H1 (cell line): Measurements from ENCODE around the gene SPAG16. TPM values are rescaled to one million over a fixed set of nuclear protein-coding genes. Genes with fewer than 3 reads are reported as not detected.

Experiments used
- CTCF ChIA-PET: fragments of 300-600 bp; sonication (Branson Sonifier 250); formaldehyde crosslinking; loops from one replicate; lab custom pipeline; 2021; ENCODE audit not compliant: partially characterized antibody; lab: Charles Lee
- POLR2A ChIA-PET: fragments of 300-600 bp; sonication (Branson Sonifier 250); formaldehyde crosslinking; loops from one replicate; lab custom pipeline; 2021; ENCODE audit warnings: inconsistent platforms; ENCODE audit not compliant: partially characterized antibody; lab: Charles Lee
- DNase-seq, 2 experiments: peaks; one replicate each; pipeline versions ENCODE4 v3.0.0 to v3.0.0-alpha.2; 2010 to 2022; ENCODE audit warnings: low spot score in 2 of 2, low read depth in 1 of 2, mixed read lengths in 1 of 2
- FAIRE-seq: peaks from 2 replicates; lab custom pipeline; 2011; peaks lifted over from hg19 to GRCh38; lab: Jason Lieb, UNC
- H2AFZ ChIP-seq: 2 replicates; pipeline ENCODE4 v1.8.1; 2012; ENCODE audit warnings: low read length, inconsistent platforms
- H2AK5ac ChIP-seq: 2 replicates; pipeline ENCODE4 v1.6.1; 2013; ENCODE audit warnings: low read depth, low read length
- H2BK120ac ChIP-seq: replicated peaks from 2 replicates; pipeline ENCODE3; 2013; ENCODE audit warnings: low read depth, low read length, inconsistent platforms
- H2BK12ac ChIP-seq: 2 replicates; pipeline ENCODE4 v1.6.1; 2013; ENCODE audit warnings: low read depth, low read length
- H2BK15ac ChIP-seq: 2 replicates; pipeline ENCODE4 v1.6.1; 2013; ENCODE audit warnings: low read length
- H2BK20ac ChIP-seq: 2 replicates; pipeline ENCODE4 v1.6.1; 2013; ENCODE audit warnings: low read length
- H2BK5ac ChIP-seq: 2 replicates; pipeline ENCODE4 v1.6.1; 2013; ENCODE audit warnings: low read depth, low read length
- H3K14ac ChIP-seq: 2 replicates; pipeline ENCODE4 v1.6.1; 2013; ENCODE audit warnings: inconsistent platforms; ENCODE audit not compliant: insufficient read length
- H3K18ac ChIP-seq: 2 replicates; pipeline ENCODE4 v1.6.1; 2013; ENCODE audit warnings: low read length; ENCODE audit errors: extremely low read depth
- H3K23ac ChIP-seq: 2 replicates; pipeline ENCODE4 v1.6.1; 2013; ENCODE audit warnings: inconsistent platforms; ENCODE audit not compliant: insufficient read length
- H3K23me2 ChIP-seq: 2 replicates; pipeline ENCODE4 v1.6.1; 2013; ENCODE audit warnings: low read depth, low read length
- H3K27ac ChIP-seq: 2 replicates; pipeline ENCODE4 v1.6.1; 2011; ENCODE audit warnings: low read depth, low read length, inconsistent platforms
- H3K27me3 ChIP-seq, 4 experiments: replicated peaks in 1 of 4; 1 replicate in 1 of 4; 2 replicates in 3 of 4; pipeline versions ENCODE4 v1.6.1 to v1.8.1; 2011 to 2013; ENCODE audit warnings: low read length in 3 of 4, mild to moderate bottlenecking in 3 of 4, inconsistent platforms in 2 of 4, mixed read lengths in 2 of 4, moderate library complexity in 1 of 4; ENCODE audit not compliant: control insufficient read depth in 3 of 4, insufficient read depth in 3 of 4; ENCODE audit errors: extremely low read depth in 1 of 4
- H3K36me3 ChIP-seq, 4 experiments: 2 replicates each; pipeline versions ENCODE4 v1.6.1 to v1.8.1; 2011 to 2013; ENCODE audit warnings: mild to moderate bottlenecking in 4 of 4, low read length in 3 of 4, moderate library complexity in 2 of 4, control low read depth in 1 of 4, inconsistent platforms in 1 of 4; ENCODE audit not compliant: insufficient read depth in 4 of 4, control insufficient read depth in 2 of 4
- H3K4ac ChIP-seq: replicated peaks from 2 replicates; pipeline ENCODE3; 2013; ENCODE audit warnings: low read length, low read depth, mixed read lengths, inconsistent platforms; ENCODE audit not compliant: insufficient read length
- H3K4me1 ChIP-seq, 4 experiments: replicated peaks in 1 of 4; 1 replicate in 1 of 4; 2 replicates in 3 of 4; pipeline versions ENCODE4 v1.6.1 to v1.8.1; 2011 to 2013; ENCODE audit warnings: low read length in 3 of 4, inconsistent platforms in 2 of 4, mixed read lengths in 1 of 4; ENCODE audit not compliant: insufficient read depth in 4 of 4, control insufficient read depth in 3 of 4
- H3K4me2 ChIP-seq, 2 experiments: 2 replicates each; pipeline versions ENCODE4 v1.6.1 to v1.8.1; 2011 to 2013; ENCODE audit warnings: low read depth in 2 of 2, low read length in 2 of 2, control low read depth in 1 of 2, inconsistent platforms in 1 of 2, mild to moderate bottlenecking in 1 of 2; ENCODE audit not compliant: insufficient read depth in 1 of 2
- H3K4me3 ChIP-seq, 4 experiments: fragments of 200-600, 300-600 bp in 1 of 4; sonication (generic), shearing (Covaris generic), sonication (Bioruptor Twin) in 1 of 4; 2 replicates each; pipeline versions ENCODE4 v1.5.1 to v1.8.1; 2011 to 2016; ENCODE audit warnings: low read length in 4 of 4, low read depth in 3 of 4, control low read depth in 2 of 4, inconsistent platforms in 2 of 4, mild to moderate bottlenecking in 2 of 4, mixed read lengths in 1 of 4, moderate library complexity in 1 of 4; ENCODE audit not compliant: insufficient read depth in 2 of 4; ENCODE audit errors: extremely low read depth in 1 of 4
- H3K56ac ChIP-seq: replicated peaks from 2 replicates; pipeline ENCODE3; 2013; ENCODE audit warnings: low read depth, mild to moderate bottlenecking, mixed read lengths, low read length, inconsistent platforms; ENCODE audit not compliant: insufficient read length
- H3K79me1 ChIP-seq: 2 replicates; pipeline ENCODE4 v1.6.1; 2013; ENCODE audit warnings: low read depth, low read length, control low read depth
- H3K79me2 ChIP-seq, 2 experiments: 2 replicates each; pipeline versions ENCODE4 v1.6.1 to v1.8.1; 2012 to 2013; ENCODE audit warnings: low read length in 2 of 2, mild to moderate bottlenecking in 2 of 2, inconsistent platforms in 1 of 2; ENCODE audit not compliant: insufficient read depth in 2 of 2, control insufficient read depth in 1 of 2
- H3K9ac ChIP-seq, 4 experiments: replicated peaks in 1 of 4; 1 replicate in 1 of 4; 2 replicates in 3 of 4; pipeline versions ENCODE4 v1.6.1 to v1.8.1; 2011 to 2013; ENCODE audit warnings: low read depth in 3 of 4, low read length in 3 of 4, control low read depth in 2 of 4, mild to moderate bottlenecking in 2 of 4, moderate library complexity in 2 of 4, inconsistent platforms in 1 of 4; ENCODE audit errors: extremely low read depth in 1 of 4
- H3K9me3 ChIP-seq, 2 experiments: 2 replicates each; pipeline versions ENCODE4 v1.6.1 to v1.8.1; 2012 to 2013; ENCODE audit warnings: mild to moderate bottlenecking in 2 of 2, moderate library complexity in 2 of 2, control low read depth in 1 of 2, inconsistent platforms in 1 of 2, low read depth in 1 of 2, low read length in 1 of 2, mixed read lengths in 1 of 2; ENCODE audit not compliant: insufficient read depth in 2 of 2
- H4K20me1 ChIP-seq, 2 experiments: replicated peaks in 1 of 2; 2 replicates each; pipeline versions ENCODE3 to v1.8.1; 2011 to 2013; ENCODE audit warnings: inconsistent platforms in 2 of 2, low read length in 2 of 2, mild to moderate bottlenecking in 1 of 2; ENCODE audit not compliant: insufficient read depth in 2 of 2, control insufficient read depth in 1 of 2
- H4K5ac ChIP-seq: 2 replicates; pipeline ENCODE4 v1.6.1; 2013; ENCODE audit warnings: low read length, low read depth, mixed read lengths, inconsistent platforms; ENCODE audit not compliant: insufficient read length
- H4K8ac ChIP-seq: 2 replicates; pipeline ENCODE4 v1.8.0; 2013; ENCODE audit warnings: mild to moderate bottlenecking, moderate library complexity, low read length, inconsistent platforms; ENCODE audit not compliant: insufficient read depth; ENCODE audit errors: extremely low read depth
- H4K91ac ChIP-seq: replicated peaks from 2 replicates; pipeline ENCODE3; 2013; ENCODE audit warnings: low read length, mixed read lengths, inconsistent platforms; ENCODE audit not compliant: insufficient read length
- EZH2 ChIP-seq: fragments of 200-600 bp; sonication (generic); IDR thresholded peaks from 2 replicates; pipeline ENCODE4 v1.7.1; 2012; ENCODE audit warnings: low read depth, mild to moderate bottlenecking, moderate library complexity, low read length, inconsistent platforms; ENCODE audit not compliant: severe bottlenecking
- POLR2A ChIP-seq, 2 experiments: IDR thresholded peaks; 1 replicate in 1 of 2; 2 replicates in 1 of 2; pipeline ENCODE4 v1.6.1; 2011; ENCODE audit warnings: low read depth in 2 of 2, low read length in 2 of 2, mild to moderate bottlenecking in 2 of 2; ENCODE audit errors: control extremely low read depth in 1 of 2
- ZNF274 ChIP-seq: IDR thresholded peaks from 2 replicates; pipeline ENCODE4 v1.7.0; 2012; ENCODE audit warnings: low read length, borderline replicate concordance; ENCODE audit errors: extremely low read depth
- WGBS, 2 experiments: shearing (Covaris generic) in 1 of 2; methylation state at CpG; one replicate each; pipeline versions ENCODE4 v1.1.6 to v1.1.7; 2013 to 2015; ENCODE audit warnings: low lambda C conversion rate in 2 of 2, mixed read lengths in 2 of 2, inconsistent platforms in 1 of 2, low coverage in 1 of 2, missing lambda C conversion rate in 1 of 2; ENCODE audit not compliant: insufficient replicate concordance in 2 of 2, insufficient coverage in 1 of 2, insufficient read length in 1 of 2; ENCODE audit errors: extremely low coverage in 1 of 2, missing lambda C conversion rate in 1 of 2; 5-methylcytosine and 5-hydroxymethylcytosine counted together
- polyA plus RNA-seq, 7 experiments: library from polyadenylated mRNA; depleted of rRNA in 3 of 7; stranded (reverse) in 5 of 7; unstranded in 2 of 7; fragments of >200 nt in 5 of 7; fragments of 200-250 nt in 2 of 7; gene quantifications; 1 replicate in 5 of 7; 2 replicates in 1 of 7; 4 replicates in 1 of 7; pipeline versions ENCODE4 v1.2.1 to v1.2.3, GENCODE V29; 2011 to 2013; ENCODE audit warnings: missing spikeins in 2 of 7, mixed read lengths in 2 of 7
- total RNA-seq: library from RNA; stranded (reverse); fragmentation: NEBNext Ultra II Directional; extraction: Animal tissue kit (Norgen Biotek cat#: 25700); gene quantifications from 2 replicates; pipeline ENCODE4 v1.2.1, GENCODE V29; 2021

Gene SPAG16
- total and polyA plus RNA-seq, 2 of the 8 experiments (the other 6 are each of a cell fraction or from before 2014, with no cell fraction given): 6.0 to 14.9 TPM

DNA sequence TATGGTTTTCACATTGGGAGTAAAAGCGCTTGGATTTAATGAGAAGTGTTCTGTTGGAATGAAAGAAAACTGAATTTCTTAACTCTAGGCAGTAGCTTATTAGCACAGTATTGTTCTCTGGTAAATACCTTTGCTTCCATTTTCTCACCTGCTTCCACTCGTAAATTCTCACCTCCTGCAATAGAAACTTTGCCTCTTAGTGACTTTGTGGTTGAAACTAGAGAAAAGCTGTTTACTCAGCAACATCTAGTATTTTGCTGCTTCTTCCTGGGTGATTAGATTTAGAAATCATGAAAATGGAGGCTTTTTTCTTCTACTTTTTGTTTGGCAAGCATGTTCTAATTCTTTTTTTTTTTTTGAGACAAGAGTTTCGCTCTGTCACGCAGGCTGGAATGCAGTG is 385.4 kb downstream of the SPAG16 start:
- ChIA-PET POLR2A (no interaction called here), CTCF (interaction anchor here (0.6 to 0.7 kb wide), 2 partner anchors 47 to 55 kb away, joined by 3 to 4 read pairs; no protein-coding TSS in a partner anchor)
- Histone ChIP-seq H3K23me2 (no peaks in the 10 kb centered on the region), H4K20me1 (no peaks in the 10 kb centered on the region), H3K36me3 (no peaks in the 10 kb centered on the region; a peak in 1 of 8 replicates), H4K8ac (no peak overlapping the region), H3K27me3 (no peaks in the 10 kb centered on the region), H2AK5ac (no peak overlapping the region), H2BK20ac (no peak overlapping the region), H2BK12ac (no peak overlapping the region), H3K4me3 (no peak overlapping the region), H3K9ac (no peak overlapping the region), H2BK120ac (no peak overlapping the region), H2BK5ac (no peak overlapping the region), H3K79me2 (no peaks in the 10 kb centered on the region), H3K18ac (no peak overlapping the region), H3K27ac (no peak overlapping the region), H4K5ac (no peak overlapping the region), H3K14ac (no peak overlapping the region), H3K4me1 (no peaks in the 10 kb centered on the region), H2BK15ac (no peak overlapping the region), H3K56ac (no peak overlapping the region), H3K79me1 (no peaks in the 10 kb centered on the region), H3K9me3 (peaks cover 0 to 7% of the 10 kb centered on the region in 2 experiments; a peak in 2 of 4 replicates), H3K4ac (no peak overlapping the region), H4K91ac (no peak overlapping the region), H3K23ac (no peak overlapping the region), H3K4me2 (no peak overlapping the region), H2AFZ (no peak overlapping the region)
- 98% methylated on average over 4 of the region's 4 CpGs; no CpG with 5 or more reads in 1 of the 2 experiments for WGBS, 2 experiments
- no peak for DNase-seq
- no peak for FAIRE-seq
- peak; percentile 7; the same call in 1 of the 2 replicates for TF ChIP-seq ZNF274
- no peak for TF ChIP-seq POLR2A (IDR thresholded peaks at IDR 0.05; ENCODE audit: control extremely low read depth in 1 of 2, low read depth in 2 of 2, low read length in 2 of 2)
- no peak for TF ChIP-seq EZH2
